Stimulated activated CD4-positive, alpha-beta T cell treated with anti-CD3 and anti-CD28 coated beads, Interleukin-1b, Interleukin-23, amount 100 ng/mL, for 48 hours (primary cell): Measurements from ENCODE around the gene DOCK9.

Experiments
- DNase-seq: peaks from one replicate; pipeline ENCODE4 v3.0.0-alpha.2; 2020

Gene DOCK9

GRCh38 chr13:98997011-98997730, 19.3 kb upstream of the DOCK9 start:
- no peak for DNase-seq

- no peak for DNase-seq
Observed at GRCh38 chr13:98996046-98996445, 18.2 kb upstream of the DOCK9 start.

DNA sequence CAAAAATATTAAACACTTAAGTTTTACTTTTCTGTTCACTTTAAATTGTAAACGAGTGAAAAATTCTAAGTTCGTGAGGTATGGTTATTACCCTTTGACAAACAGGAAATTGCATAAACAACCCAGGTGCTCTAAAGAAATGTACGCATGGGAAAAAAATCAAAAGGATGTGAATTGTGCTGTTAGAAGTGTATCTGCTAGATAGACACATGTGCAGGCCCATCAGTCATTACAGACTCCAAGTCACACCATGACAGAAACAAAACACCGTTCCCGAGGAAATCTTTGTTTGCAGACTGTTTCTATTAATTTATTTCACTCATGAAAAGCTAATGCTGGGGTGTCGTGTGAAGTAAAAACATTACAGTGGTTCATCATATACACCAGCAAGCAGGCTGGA, 17.0 kb upstream of the DOCK9 start:
- no peak for DNase-seq

GRCh38 chr13:98994080-98994479, 16.2 kb upstream of the DOCK9 start:
- no peak for DNase-seq

DNA sequence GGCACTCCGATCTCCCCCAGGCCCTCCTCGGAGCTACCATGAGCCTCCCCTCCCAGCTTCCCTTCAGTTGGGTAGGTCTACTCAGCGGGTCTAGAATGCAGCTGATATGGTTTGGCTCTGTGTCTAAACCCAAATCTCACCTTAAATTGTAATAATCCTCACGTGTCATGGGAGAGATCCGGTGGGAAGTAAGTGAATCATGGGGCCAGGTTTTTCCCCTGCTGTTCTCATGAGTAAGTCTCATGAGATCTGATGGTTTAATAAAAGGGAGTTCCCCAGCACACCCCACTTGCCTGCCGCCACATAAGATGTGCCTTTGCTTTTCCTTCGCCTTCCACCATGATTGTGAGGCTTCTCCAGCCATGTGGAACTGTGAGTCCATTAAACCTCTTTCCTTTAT, 14.5 kb upstream of the DOCK9 start:
- no peak for DNase-seq

- no peak for DNase-seq
Observed at GRCh38 chr13:98990701-98991100, 12.8 kb upstream of the DOCK9 start.

- DNase-seq = no peak
Observed at GRCh38 chr13:98989469-98990235, 11.8 kb upstream of the DOCK9 start.

DNA sequence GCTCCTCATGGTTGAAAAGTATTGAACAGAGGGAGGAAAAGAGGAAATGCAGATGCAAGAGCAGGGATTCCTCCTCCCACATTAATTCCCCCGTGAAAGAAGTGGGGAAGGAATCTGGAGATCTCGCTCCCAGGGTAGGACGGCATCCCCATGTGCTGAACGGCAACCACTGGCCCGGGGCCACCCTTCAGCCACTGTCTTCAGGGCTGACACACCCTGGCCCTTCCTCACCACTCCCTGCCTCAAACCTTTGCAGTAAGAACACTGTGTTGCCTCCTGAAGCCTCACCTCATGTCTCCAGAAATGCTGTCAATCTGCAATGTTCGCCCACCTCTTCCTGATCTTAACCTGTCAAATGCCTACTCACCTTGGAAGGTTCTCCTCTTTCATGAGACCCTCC, 10.9 kb upstream of the DOCK9 start:
- DNase-seq = no peak

GRCh38 chr13:98988277-98988676, 10.4 kb upstream of the DOCK9 start:
- no peak for DNase-seq

DNA sequence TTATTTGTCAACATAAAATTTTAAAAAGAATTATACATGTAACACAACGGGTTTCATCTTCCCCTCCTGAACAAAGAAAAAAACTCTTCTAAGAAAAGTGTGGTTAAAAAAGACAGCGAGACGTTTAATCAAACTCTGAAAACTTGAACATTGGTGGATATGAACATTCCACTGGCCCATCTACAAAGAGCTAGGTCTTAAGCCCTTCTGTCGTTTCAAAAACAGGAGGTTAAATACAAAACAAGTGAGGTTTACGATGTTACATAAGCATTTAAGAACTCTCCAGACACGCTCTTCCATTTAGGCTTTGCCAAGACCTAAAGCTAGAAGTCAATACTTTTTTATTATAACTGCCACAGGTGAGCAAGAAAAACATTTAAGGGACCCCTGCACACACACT, 9.4 kb upstream of the DOCK9 start:
- no peak for DNase-seq

- DNase-seq = no peak
Observed at GRCh38 chr13:98986226-98986846, 8.5 kb upstream of the DOCK9 start.

GRCh38 chr13:98985591-98985990, 7.7 kb upstream of the DOCK9 start:
- DNase-seq = no peak

- no peak for DNase-seq
Observed at GRCh38 chr13:98984983-98985382, 7.1 kb upstream of the DOCK9 start.

- no peak for DNase-seq
Observed at GRCh38 chr13:98984118-98984517, 6.3 kb upstream of the DOCK9 start.

DNA sequence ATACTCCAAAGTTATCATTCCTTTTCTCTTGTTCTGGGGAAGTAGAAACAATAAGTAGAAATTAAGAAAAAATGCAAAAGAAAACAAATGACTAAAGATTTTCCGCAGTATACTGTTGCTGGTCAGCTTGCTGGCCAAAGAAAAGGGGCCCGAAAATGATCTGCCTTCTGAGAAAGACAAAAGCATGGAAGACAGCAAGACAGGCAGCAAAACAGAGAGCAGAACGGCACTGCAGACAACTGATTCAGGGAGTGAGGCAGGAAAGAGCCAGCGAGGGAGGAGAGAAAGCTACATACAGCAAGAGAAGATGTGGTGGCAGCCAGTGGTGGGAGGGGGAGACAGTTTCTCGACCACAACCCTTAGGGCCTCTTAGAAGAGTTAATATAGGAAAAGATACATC, 5.3 kb upstream of the DOCK9 start:
- no peak for DNase-seq

- no peak for DNase-seq
Observed at GRCh38 chr13:98981369-98982080, 3.7 kb upstream of the DOCK9 start.

DNA sequence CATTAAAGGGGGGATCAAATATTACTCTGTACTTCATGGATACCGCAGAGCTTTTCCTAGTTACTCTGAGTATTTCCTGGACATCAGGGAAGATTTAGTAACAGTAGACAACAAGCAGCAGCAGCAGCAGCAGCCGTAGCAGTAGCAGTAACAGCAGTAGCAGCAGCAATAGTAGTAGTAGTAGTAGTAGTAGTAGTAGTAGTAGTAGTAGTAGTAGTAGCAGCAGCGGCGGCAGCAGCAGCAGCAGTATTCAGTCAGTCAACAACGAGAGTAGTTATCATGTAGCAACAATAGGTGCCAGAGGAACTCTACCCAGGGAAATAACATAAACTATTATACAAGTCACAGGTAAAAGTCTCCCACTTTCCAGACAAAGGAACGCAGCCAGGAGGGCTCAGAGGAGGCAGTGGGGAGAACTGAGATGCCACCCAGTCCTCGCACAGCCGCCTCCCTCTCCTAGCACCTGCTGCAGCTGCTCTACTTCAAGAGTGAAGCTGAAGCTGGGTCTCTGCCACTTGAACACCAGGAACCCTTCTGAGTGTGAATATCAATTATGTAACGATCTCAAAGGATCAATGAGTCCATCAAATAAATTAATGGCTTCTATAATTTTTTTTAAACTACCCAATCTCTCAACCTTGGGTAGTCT, 1.3 kb upstream of the DOCK9 start:
- no peak for DNase-seq

DNA sequence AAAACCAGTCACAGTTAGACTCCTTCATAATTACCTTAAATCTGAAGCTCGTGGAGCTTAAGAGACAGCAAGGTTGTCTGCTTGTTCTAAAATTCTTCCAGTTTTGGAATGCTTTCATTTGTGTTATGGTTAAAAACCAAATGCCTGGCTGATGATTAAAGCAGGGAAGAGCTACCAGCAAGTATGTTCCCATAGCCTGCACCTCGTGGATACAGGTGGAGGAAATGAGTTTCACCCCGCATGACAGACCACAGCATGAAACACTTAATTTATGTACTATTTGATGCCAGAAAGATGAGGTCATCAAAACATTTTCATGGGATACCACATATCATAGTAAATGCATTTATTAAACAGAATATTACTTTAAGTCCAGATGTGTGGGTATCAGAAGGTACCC, 416 bp upstream of the DOCK9 start:
- no peak for DNase-seq

DNA sequence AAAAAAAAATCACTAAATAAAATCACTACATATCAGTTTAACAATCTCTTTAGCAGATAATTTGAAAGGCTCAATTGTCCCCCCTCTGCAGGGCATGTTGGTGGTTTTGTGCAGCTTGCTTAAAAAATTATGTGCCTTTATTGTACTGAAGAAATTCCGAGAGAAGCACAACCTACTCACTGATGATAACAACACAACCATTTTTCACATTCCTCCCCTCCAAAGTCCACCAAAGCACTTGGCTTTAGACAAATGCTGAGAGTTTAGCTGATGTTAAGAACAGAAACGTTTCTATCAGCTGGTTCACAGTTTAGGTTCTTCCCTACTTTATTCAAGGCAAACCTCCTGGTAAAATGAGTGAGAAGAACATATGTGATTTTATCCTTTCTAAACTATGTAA, 923 bp downstream of the DOCK9 start:
- no peak for DNase-seq

DNA sequence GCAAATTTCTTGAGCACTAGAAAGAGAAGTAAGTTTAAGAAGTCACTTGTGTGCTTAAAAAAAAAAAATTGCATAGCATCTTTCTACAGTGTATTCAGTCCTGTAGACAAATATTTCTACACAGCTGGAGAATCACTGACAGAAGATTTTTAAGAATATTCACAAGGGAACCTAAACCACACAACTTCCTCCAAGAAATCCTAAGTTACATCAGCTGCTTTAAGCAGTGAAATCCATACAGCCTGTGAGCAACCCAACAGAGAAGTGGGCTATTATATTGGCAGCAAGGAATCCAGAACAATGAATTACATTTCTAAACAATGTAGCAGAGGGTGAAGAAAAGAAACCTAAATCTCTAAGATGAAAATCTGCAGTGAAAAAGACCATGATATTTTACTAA, 1.5 kb downstream of the DOCK9 start:
- DNase-seq = no peak

DNA sequence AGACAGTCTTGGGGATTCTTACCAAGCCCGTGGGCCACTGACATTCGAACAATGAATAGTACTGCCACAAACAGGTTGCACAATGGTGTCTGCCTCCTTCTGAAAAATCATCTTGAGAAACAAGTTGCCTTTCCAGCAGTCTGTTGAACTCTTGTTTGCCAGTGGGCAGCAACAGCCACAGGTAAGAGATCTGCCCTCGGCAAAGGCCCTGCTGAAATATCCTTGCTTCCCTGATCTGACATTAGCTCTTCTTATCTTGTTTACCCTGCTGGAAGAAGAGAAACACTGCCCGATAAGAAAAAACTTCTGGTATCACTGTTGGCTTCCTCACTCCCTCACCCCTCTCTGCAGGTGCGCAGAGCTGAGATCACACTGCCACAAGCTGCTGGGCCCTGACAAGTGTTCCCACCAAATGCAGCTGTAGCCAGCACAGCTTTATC, 2.0 kb downstream of the DOCK9 start:
- no peak for DNase-seq

DNA sequence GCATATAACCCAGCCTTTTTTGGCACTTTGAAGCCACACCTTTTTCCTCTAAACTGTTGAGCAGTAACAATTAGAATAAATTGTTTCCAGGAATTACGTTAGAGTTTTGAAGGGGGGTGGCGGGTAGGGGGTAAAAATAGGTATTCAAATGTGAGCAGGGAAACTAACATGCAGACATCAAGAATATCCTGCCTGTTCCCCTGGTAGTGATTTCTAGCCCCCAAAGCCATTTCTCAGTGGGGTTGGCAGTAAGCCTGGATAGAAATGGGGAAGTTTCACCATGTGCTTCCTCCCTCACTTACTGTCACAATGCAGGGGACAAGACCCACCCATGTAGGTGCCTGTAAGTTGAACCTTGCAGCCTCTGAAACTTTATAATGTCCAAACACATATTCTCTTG, 3.8 kb downstream of the DOCK9 start:
- no peak for DNase-seq

DNA sequence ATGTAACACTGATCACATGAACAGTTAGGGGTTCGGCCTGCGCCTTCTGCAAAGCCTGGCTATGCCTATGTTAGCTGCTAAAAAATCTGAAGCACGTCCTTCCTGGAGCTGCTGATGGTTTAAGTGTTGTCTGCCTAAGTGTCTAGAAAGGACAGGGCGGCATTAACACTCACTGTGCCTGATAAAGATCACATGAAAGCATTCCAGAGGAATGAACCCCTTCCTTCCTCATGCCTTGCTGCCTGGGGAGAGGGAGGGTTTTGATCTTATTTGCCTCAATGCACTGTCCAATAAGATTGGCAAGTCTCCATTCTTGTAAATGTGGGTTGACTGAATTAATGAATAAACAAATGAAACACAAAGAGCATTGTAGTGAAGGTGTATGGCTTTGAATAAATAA, 5.2 kb downstream of the DOCK9 start:
- DNase-seq = no peak
